Measurements from ENCODE around the gene BOLA3.
A peak's percentile ranks its signal among the peaks of the same experiment; 100 is the strongest.

BOLA3 gene

GRCh38 chr2:74186038-74186437 is 38.3 kb upstream of the BOLA3 start:
- H3F3A ChIP-seq (ENCODE audit: insufficient read depth, low read length), result 0 out of 2 replicates have a peak, but pooled peaks cover 6% of the 10 kb centered on the region
- H3K4me1 ChIP-seq (ENCODE audit: insufficient read depth, low read length, severe bottlenecking), result peaks cover 59% of the 10 kb centered on the region
- H3K36me3 ChIP-seq (ENCODE audit: insufficient read depth, low read length), result no peaks in the 10 kb centered on the region
- H3K27ac ChIP-seq (ENCODE audit: low read depth, low read length, poor library complexity, severe bottlenecking), result peak overlapping the region; percentile 95
- TF ChIP-seq EZH2 (IDR thresholded peaks at IDR 0.05; ENCODE audit: borderline replicate concordance, low read length) (no peak), CTCF (IDR thresholded peaks at IDR 0.05; ENCODE audit: low read length) (no peak)
- peak overlapping the region; percentile 64 for H3K4me2 ChIP-seq (ENCODE audit: low read length)
- H3K9me3 ChIP-seq (ENCODE audit: low read length), result no peaks in the 10 kb centered on the region
- no peaks in the 10 kb centered on the region for H3K79me2 ChIP-seq (ENCODE audit: insufficient read depth, low read length)
- peak overlapping the region; percentile 50 for H3K4me3 ChIP-seq (ENCODE audit: low read depth, low read length, poor library complexity, severe bottlenecking)
- no peak overlapping the region for H2AFZ ChIP-seq (ENCODE audit: low read length)
- H3K9ac ChIP-seq (ENCODE audit: low read length), result peak overlapping the region; percentile 25; the same call in 1 of the 2 replicates
- H4K20me1 ChIP-seq (ENCODE audit: insufficient read depth, low read length), result no peaks in the 10 kb centered on the region
- no peaks in the 10 kb centered on the region for H3K9me2 ChIP-seq (ENCODE audit: low read depth, low read length)
- no peaks in the 10 kb centered on the region for H3K27me3 ChIP-seq (ENCODE audit: insufficient read depth, low read length)

GRCh38 chr2:74183878-74184277 is 36.2 kb upstream of the BOLA3 start:
- Histone ChIP-seq H3K4me2 (ENCODE audit: low read length) (no peak overlapping the region), H3K27me3 (ENCODE audit: insufficient read depth, low read length) (no peaks in the 10 kb centered on the region), H3K9me2 (ENCODE audit: low read depth, low read length) (no peaks in the 10 kb centered on the region), H3K9ac (ENCODE audit: low read length) (no peak overlapping the region; the same call in 1 of the 2 replicates), H3K9me3 (ENCODE audit: low read length) (no peaks in the 10 kb centered on the region), H3K79me2 (ENCODE audit: insufficient read depth, low read length) (no peaks in the 10 kb centered on the region), H3K27ac (ENCODE audit: low read depth, low read length, poor library complexity, severe bottlenecking) (peak overlapping the region; percentile 74), H3F3A (ENCODE audit: insufficient read depth, low read length) (peaks cover 12% of the 10 kb centered on the region; the same call in 1 of the 2 replicates), H3K4me3 (ENCODE audit: low read depth, low read length, poor library complexity, severe bottlenecking) (no peak overlapping the region), H3K4me1 (ENCODE audit: insufficient read depth, low read length, severe bottlenecking) (peaks cover 65% of the 10 kb centered on the region), H2AFZ (ENCODE audit: low read length) (no peak overlapping the region), H4K20me1 (ENCODE audit: insufficient read depth, low read length) (no peaks in the 10 kb centered on the region), H3K36me3 (ENCODE audit: insufficient read depth, low read length) (no peaks in the 10 kb centered on the region)
- TF ChIP-seq EZH2 (IDR thresholded peaks at IDR 0.05; ENCODE audit: borderline replicate concordance, low read length), result no peak
- no peak for TF ChIP-seq CTCF (IDR thresholded peaks at IDR 0.05; ENCODE audit: low read length)

GRCh38 chr2:74181739-74182138 is 34.0 kb upstream of the BOLA3 start:
- Histone ChIP-seq H3F3A (ENCODE audit: insufficient read depth, low read length) (peaks cover 12% of the 10 kb centered on the region; the same call in 1 of the 2 replicates), H3K27me3 (ENCODE audit: insufficient read depth, low read length) (no peaks in the 10 kb centered on the region)

More at GRCh38 chr2:74181739-74182138, 34.0 kb upstream of the BOLA3 start:
- TF ChIP-seq EZH2 (IDR thresholded peaks at IDR 0.05; ENCODE audit: borderline replicate concordance, low read length) (no peak), CTCF (IDR thresholded peaks at IDR 0.05; ENCODE audit: low read length) (no peak)
- Histone ChIP-seq H3K79me2 (ENCODE audit: insufficient read depth, low read length) (peaks cover 15% of the 10 kb centered on the region), H3K4me2 (ENCODE audit: low read length) (peak overlapping the region; percentile 54), H4K20me1 (ENCODE audit: insufficient read depth, low read length) (no peaks in the 10 kb centered on the region), H3K4me1 (ENCODE audit: insufficient read depth, low read length, severe bottlenecking) (peaks cover 63% of the 10 kb centered on the region), H3K9me2 (ENCODE audit: low read depth, low read length) (no peaks in the 10 kb centered on the region), H2AFZ (ENCODE audit: low read length) (peak overlapping the region; percentile 81), H3K36me3 (ENCODE audit: insufficient read depth, low read length) (peaks cover 6% of the 10 kb centered on the region), H3K27ac (ENCODE audit: low read depth, low read length, poor library complexity, severe bottlenecking) (peak overlapping the region; percentile 95), H3K9me3 (ENCODE audit: low read length) (no peaks in the 10 kb centered on the region), H3K9ac (ENCODE audit: low read length) (peak overlapping the region; percentile 53; the same call in 1 of the 2 replicates), H3K4me3 (ENCODE audit: low read depth, low read length, poor library complexity, severe bottlenecking) (peak overlapping the region; percentile 38)

All from OCI-LY1 (cell line).